HG02938 (cell line): ENCODE data around the gene CLSTN2.

ENCODE experiments used
- ATAC-seq: cut with Tn5 transposase; IDR thresholded peaks from one replicate; pipeline ENCODE4 v1.9.1; 2021; ENCODE audit warnings: mild to moderate bottlenecking, moderate library complexity; ENCODE audit not compliant: unreplicated experiment

The CLSTN2 gene

DNA sequence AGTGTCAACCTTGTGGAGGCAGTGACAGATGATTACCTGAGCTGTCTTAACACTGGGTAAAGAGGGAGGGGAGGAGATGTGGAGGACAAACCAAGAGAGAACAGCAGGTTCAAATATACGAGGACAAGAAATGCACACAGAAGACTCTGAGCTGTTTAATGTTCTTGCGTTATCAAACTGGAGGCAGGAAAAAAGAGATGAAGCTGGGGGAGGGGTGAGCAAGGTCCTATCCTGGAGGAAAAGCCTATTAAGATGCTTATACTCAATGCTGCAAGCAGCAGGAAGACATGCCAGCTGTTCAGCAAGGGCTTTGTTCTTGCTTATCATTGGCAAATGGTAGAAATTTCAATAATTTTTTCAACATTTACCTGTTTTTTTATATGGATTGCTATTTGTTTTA lies 397.1 kb downstream of the CLSTN2 start:
- no peak for ATAC-seq

DNA sequence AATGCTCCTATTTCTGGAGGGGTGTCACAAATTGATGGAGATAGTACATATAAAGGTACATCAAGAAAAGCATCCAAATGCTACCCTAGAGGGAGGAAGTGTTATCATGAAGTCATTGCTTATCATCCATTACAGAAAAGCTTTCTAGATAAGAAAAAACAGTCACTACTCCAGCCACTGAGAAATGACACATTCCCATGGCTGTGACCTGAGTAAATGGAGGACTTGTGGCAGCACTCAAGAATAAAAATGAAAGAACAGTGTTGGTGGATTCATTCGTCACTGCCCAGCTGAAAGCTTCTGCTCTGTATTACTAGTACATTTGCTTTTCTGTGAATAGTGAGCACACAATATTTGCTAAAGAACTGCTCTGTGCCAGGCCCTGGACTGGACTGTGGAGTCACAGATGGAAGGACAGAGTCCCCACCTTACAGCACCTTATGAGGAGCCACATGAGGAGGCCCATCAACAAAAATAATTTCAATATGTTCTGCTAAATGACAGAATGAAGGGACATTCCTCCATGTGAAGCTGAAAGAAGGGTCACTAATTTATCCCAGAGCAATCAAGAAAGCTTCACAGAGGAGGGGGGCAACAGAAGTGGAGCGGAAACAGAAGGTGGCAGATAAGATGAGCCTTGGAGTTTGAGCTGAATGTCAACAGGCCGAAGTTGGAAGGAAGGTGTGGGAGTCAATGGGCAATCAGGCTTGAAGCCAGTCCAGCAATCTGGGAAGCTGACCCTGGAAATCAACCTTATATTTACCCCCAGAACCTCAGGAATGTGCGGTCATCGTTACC lies 399.3 kb downstream of the CLSTN2 start:
- no peak for ATAC-seq

DNA sequence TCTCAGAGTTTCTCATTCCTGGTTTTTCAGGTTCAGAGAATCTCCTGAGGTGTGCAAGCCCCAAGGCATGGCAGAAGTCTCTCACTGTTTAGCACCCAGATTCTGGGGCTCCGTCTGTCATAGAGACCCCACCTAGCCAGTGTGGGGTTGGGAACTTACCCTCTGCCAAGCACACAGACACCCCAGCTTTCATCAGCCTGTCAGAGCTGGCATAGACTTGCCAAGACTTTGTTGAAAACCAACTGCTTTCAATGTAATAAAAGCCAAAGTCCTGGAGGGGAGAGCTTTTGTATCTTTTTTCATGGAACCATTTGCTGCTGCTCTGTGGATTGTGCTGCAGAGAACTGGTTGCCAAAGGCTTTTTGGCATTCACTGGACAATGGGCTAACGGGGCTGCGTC lies 401.5 kb downstream of the CLSTN2 start:
- no peak for ATAC-seq

DNA sequence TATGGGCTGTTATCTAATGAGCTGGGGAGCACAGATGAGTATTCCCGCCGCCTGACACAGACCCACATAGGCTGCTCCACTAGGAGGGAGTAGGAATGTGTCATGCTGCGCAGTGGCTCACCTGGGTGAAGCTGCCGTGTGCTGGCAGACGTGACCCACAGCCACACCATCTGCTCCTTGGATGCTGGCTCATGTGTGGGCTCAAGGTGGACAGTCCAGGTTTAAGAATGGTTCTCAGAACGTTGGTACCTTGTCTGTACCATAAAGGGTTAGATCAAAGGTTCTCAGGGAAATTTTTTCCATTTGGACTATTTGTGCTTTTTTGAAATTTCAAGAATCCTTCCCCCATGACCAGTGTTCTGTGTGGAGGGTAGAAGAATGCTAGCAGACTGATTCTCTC lies 403.9 kb downstream of the CLSTN2 start:
- no peak for ATAC-seq

DNA sequence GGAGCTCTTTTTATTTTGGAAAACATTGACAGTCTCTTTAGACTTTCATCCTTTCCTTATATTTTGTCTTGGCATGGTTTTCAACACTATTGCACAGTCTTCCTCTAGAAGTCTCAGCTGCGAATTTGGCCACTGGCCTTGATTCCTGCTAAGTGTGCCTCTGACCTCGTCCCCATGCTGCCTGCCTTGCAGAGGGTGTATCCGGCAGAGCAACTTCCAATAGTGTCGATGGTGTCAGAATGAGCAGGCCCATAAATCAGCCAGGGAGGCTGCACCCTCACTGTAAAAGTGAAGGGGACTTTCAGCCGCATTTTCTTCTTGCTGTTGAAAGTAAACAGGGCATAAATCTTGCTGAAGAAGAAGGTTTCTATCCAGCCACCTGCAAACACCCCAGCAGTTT lies 406.2 kb downstream of the CLSTN2 start:
- ATAC-seq, result no peak

DNA sequence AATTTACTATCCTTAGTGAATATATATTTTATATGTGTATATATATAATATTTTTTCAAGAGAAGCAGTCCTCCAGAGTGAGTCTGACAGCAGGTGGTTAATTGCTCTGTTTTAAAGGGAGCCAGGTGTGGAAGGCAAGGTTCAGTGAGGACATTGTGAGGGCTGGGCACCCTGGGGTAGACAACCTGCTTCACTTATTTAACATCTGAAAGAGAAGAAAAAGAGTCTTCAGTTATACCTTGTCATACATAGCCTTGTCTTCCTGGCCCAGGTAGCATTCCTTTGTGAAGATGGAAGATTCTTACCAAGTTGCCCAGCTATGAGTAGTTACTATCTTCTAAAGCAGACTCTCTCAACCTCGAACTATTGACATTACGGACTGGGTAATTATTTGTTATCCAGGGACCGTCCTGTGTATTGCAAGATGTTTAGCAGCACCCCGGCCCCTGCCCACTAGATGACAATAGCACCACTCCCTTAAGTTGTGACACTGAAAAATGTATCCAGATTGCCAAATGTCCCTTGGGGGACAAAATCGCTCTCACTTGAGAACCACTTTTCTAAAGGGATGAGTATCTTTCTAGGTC lies 406.9 kb downstream of the CLSTN2 start:
- ATAC-seq, result no peak

DNA sequence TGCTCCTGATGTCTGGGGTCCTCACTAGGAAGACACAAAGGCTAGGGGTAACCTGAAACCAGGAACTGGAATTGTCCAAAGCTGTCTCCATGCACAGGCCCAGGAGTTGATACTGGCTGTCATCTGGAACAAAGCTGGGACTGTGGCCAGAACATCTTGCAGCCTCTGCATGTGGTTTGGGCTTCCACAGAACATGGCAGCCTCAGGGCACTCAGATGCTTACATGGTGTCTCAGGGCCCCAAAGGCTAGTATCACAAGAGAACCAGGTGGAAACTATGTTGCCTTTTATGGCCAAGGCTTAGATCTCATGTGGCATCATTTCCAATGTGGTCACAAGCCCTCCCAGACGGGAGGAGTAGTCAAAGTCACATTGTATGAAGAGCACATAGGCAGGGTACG lies 407.7 kb downstream of the CLSTN2 start:
- no peak for ATAC-seq

DNA sequence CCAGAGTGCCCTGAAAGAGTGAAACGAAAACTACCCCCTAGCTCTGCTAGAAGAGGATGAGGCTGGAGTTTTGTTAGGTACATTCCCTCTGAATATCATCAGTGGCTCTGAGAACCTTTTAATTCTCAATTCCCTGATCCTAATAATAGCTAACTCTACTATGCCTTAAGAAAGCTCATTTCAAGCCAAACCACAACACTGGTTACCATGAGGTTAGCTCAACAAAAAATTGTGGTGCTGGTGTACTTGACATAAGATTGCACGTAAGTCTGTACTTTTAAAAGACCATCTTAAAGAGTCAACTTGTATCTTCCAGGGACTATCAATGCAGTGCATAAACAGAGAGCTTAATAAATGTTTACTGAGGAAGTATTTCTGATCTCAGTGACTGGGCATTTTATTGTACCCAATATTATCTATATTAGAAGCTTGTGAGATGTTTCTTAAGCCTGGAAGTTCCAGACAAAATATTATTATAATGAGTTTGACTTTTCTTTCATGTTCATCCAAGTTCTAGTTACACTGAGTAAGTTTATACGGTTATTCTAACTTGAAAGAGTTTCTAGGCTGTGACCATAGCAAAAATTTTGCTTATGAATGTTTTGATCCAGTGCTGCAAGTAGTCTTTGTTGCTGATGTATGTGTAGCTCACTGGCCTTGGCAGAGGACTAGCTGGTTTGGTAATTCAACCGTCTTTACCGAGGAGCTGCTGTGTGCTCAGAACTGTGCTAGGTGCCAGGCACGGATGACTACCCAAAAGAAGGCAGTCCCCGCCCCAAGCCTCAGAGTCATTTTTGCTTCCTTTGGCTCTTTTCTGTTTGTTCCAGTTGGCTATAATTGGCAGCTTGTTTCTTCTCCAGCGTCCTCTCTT lies 408.5 kb downstream of the CLSTN2 start:
- no peak for ATAC-seq

DNA sequence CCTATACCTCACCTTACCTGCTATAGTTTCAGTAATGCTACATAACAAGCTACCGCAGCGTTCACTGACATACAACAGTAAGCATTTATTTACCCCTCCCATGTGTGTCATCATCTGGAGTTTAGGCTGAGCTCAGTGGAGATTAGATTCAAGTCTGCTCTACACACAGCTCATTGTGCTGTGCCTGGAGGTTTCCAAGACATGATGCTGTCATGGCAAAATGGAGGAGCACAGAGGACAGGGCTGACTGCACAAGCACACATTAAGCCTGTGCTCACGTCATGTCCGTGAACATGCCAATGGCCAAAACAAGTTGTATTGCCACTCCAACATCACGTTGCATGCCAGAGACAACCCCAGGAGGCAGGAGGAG lies 409.1 kb downstream of the CLSTN2 start:
- no peak for ATAC-seq

DNA sequence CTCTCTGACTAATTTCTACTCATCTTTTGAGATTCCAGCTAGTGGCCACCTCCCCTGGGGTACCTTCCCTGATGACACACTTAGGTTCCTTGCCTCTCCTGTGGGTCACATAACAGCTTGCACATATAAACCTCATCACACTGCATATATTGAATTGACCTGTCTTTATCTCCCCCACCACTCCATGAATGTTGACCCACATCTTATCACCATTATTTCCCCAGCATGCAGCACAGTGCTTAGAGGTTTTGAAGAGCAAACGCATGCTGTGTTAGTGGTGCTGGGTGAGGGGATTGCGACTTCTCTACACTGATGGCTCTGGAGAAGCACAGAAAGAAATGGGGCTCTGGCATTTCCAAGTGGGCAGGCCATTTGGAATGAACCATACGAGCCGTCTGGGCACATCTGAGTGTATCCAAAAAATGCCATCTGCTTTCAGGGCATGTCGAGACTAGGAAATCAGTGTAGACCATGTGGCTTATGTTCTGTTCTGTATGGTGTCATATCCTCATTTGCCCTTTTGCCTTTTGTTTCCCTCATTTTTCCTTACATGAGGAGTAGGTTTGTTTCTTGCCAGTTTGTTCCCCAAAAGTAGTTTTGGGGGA lies 409.7 kb downstream of the CLSTN2 start:
- no peak for ATAC-seq

DNA sequence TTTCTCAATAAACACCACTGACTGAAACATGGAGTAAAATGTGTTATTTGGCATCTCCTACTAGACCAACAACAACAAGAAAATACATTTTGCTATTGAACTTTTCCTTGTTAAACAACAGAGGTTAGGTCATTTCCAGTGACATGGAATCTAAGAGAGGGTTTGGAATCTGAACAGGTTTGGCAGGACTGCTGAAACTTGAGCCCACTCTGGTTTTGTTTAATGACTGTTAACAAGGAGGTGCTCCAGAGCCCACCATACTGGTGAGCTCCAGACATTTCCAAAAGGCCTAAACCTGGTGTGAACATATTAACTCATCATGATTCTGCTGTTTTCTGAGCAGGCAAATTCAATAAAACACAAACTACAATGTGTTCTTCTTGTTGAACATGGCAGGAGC lies 412.2 kb downstream of the CLSTN2 start:
- ATAC-seq, result no peak

DNA sequence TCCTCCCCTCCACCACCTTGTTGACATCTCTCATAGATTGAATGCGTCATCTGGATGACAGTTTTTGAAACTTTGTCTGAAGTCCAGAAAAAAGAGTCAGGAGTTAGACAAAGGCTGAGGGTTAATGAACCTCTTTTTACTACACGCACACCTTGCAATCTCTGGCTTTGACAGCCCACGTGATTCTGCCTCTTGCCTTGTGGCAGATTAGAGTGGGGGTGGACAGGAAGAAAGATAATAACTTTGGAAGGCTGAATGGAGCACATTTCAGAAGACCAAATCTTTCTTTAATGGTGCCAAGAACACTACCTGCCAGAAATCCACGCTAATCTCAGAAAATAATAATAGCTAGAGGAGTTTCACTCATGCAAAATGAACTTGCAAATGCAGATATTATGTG lies 415.0 kb downstream of the CLSTN2 start:
- ATAC-seq, result no peak

DNA sequence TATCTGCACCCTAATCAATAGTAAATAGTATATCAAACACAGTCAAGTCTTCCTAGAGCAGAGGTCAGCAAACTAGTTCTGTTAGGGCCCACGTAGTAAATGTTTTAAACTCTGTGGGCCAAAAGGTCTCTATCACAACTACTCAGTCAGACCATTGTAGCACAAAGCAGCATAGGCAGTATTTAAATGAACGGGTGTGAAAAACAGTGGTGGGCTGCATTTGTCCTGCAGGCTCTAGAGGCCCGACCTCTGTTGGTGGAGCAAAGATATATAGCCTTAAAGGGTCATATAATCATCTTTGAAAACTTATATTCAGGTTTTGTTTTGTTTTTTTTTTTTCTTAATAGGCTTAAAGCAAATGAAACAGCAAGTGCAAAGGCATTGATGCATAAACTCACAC lies 416.5 kb downstream of the CLSTN2 start:
- no peak for ATAC-seq

DNA sequence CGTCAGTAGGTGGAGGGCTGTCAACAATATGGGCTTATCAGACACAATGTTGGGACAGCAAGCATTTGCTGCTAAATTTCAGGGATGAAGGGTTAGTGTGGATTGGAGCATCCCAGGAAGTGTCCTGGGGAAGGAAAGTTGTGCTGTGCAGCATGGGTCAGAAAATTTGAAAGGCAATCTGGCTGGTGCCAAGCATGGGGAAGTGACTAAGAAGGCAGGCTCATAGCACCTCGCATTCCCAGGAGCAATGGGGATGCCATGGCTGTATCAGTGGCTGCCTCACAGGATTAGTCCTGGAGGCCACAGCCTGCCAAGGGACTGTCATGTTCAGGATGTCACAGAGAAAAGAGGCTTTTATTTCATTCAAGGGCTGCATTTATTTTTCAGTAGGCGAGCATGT lies 420.5 kb downstream of the CLSTN2 start:
- ATAC-seq, result no peak

DNA sequence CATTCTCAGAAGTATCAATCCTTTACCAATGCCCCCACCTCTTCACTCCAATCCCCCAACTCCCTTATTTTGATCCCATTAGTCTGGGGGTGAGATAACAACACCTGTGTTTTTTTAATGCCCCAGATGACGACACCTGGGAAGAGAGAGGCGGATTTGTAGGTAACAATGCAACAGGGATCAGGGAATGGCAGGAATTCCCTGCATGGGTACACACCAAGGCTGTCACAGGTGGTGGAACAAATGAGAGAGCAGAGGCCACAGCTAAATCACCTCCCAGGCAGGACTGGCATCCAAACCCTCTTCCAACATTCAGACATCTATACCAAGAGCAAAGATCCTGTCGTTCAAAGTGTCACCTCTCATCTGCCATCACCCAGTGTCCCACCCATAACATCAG lies 423.7 kb downstream of the CLSTN2 start:
- no peak for ATAC-seq

DNA sequence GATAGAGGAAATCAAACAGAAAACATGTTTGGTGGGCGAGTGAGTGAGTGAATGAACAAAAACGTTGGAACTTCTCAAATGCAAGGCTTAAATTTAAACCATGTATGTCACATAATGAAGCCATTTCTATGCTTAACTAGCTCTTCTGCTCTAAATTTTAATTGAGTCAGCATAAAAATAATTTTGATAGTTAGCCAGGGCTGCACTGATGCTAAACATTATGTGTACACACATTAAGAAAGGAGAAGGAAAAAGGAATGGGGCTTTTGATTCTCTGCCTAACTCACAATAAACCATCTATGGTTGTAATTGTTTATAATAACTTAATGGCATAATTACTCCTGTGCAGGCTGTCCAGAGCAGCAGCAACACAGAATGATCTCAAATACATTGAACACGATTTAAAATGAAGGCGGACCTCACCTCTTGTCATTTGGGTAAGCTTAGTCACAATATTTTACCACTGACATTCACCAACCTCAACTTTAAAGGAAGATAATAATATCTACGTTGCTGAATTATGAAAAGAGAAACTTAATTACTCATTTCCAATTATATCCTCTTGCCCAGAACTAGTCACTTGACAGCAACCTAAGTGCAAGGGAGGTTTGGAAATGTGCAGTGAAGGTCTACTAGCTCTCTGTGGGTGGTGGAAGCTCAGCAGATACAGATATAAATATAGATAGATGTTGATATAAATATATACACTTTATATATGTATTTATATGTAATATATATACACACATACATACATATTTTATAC lies 424.4 kb downstream of the CLSTN2 start:
- ATAC-seq, result no peak

DNA sequence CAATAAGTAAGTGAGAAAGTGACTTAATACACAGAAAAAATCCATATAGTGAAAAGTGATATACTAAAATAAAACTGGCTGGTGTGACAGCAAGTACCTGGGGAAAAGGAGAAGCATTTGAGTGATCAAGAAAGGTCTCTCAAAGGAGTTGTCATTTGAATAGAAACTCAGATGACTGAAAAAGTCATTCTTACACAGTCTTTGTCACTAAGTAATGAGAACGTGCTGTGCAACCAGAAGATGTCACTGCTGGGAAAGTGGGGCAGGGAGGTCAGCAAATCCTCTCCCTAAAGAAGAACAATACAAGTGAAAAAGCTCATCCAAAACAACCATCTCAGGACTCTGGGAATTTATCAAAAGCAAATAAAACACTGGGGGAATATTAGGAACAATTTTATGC lies 425.3 kb downstream of the CLSTN2 start:
- ATAC-seq, result no peak

DNA sequence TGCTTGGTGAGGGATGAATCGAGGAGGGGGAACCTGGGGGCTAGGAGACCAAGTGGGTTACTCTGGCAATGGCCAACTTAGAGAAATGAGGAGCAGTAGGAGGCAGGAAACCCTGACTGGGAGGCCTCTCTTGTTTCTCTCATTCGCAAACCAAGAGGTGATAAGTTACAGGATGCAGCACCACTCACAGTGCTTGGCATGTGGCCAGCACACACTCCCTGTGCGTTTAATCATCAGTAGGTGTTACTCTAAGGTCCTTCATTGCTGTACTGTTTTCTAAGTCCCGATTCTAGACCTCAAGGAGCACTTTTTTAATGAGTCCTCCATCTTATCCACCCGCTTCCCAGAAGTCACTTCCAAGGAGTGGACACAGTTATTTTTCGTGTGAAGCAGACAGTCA lies 428.8 kb downstream of the CLSTN2 start:
- no peak for ATAC-seq

DNA sequence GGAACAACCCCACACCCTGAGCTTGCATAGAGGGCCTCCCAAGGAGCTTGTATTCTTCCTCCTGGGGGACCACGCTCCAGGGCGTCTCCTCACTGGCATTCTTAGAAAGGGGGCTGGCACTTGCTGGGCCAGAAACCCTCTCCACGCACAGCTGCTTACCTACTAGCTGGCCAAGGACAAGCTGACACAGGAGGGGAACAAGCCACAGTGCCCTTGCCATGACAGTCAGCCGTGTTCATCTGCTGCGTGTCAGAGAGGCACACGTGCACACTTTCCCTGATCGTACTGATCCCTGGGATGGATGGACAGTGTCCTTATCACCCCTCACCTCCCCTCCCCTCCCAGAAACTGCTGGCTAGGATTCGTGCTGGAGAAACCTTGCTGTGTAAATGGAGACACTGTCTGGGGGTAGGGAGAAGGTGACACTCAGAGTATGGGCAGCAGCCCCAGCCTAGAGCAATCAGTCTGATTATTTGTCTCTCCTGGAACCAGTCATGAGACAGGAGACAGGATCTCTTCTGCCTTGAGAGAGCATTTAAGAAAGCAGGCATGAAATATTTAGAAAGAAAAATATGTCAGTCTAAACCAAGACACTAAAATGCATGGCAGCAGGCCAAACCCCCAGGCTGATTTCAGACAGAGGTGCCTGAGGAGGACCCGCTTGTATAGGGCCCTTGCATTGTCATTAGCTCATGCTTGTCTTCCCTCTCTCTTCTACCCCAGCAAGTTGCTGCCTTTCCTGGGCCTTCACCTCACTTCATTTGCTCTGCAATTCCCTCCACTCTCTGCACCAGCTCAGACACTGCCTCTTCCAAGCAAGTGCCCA lies 431.1 kb downstream of the CLSTN2 start:
- ATAC-seq, result no peak

DNA sequence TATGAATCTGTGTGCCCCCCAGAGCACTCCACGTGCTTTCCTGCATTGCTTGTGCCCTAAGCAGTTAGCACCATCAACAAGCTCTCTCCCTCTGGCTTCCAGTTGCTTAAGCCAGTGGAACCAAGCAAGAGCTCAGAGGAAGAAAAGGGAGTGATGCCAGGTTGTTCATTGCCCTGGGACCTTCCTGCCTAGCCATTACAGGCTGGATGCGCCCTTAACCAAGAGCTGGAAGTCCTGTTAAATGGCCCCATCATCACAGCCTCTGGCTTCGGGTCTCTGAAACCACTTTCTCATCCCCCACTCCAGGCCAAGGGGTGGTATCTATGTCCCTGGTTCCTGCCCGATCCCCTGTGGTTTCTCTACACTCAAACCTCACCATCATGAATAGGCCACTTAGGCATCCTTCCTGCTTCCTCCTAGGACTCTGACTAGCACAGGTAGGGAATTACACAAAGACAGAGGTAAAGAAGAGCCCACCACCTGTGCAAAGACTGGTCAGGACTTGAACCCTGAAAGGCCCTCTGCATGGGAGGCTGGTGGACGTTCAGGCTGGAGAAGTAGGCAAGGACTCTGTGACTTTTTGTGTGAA lies 433.3 kb downstream of the CLSTN2 start:
- no peak for ATAC-seq
